Vagina (tissue), 2 donors: ENCODE results near the gene SRGAP3. TPM values are rescaled to one million over a fixed set of nuclear protein-coding genes. Genes with fewer than 3 reads are reported as not detected.

Source experiments
- DNase-seq, 2 donors: peaks; one replicate each; pipeline ENCODE4 v3.0.0-alpha.2; 2017; ENCODE audit errors: extremely low spot score in 2 of 2
- H3K27ac ChIP-seq: fragments of 200-600 bp; sonication (generic); one replicate; pipeline ENCODE4 v1.5.1; 2019
- H3K27me3 ChIP-seq: fragments of 200-600 bp; sonication (generic); one replicate; pipeline ENCODE4 v1.5.1; 2019
- H3K36me3 ChIP-seq, 2 donors: fragments of 200-600 bp; sonication (generic); one replicate each; pipeline ENCODE4 v1.5.1; 2017 to 2019
- H3K4me1 ChIP-seq: fragments of 200-600 bp; sonication (generic); one replicate; pipeline ENCODE4 v1.5.1; 2019
- H3K4me3 ChIP-seq, 2 donors: fragments of 200-600 bp; sonication (generic); 1 replicate in 1 of 2; 2 replicates in 1 of 2; pipeline ENCODE4 v1.5.1; 2016 to 2019
- H3K9me3 ChIP-seq: fragments of 200-600 bp; sonication (generic); one replicate; pipeline ENCODE4 v1.5.1; 2019
- POLR2A ChIP-seq, 2 donors: fragments of 450-650 bp; IDR thresholded peaks; one replicate each; pipeline ENCODE4 v1.6.1; 2017; ENCODE audit warnings: antibody characterized with exemption in 2 of 2, mild to moderate bottlenecking in 2 of 2, moderate library complexity in 2 of 2
- POLR2AphosphoS5 ChIP-seq, 2 donors: sonication (generic); formaldehyde crosslinking; IDR thresholded peaks; one replicate each; pipeline ENCODE4 v1.9.0; 2017; ENCODE audit warnings: antibody characterized with exemption in 2 of 2, mild to moderate bottlenecking in 2 of 2, low read depth in 1 of 2; ENCODE audit not compliant: insufficient read depth in 1 of 2
- intact Hi-C: fragments of 100-400 bp; cut with DNase I; formaldehyde crosslinking; loops from one replicate; pipeline ENCODE4 v1.15.1; 2023
- total RNA-seq: library from RNA; depleted of rRNA; stranded (reverse); fragments of >200 nt; gene quantifications from one replicate; pipeline ENCODE4 v1.2.3, GENCODE V29; 2016
- TF ChIP-seq, protein P1 (sequence below), 3 experiments: fragments of 450-650 bp in 2 of 3; fragments of 200-600 bp in 1 of 3; sonication (generic) in 1 of 3; IDR thresholded peaks; one replicate each; pipeline ENCODE4 v1.5.1; 2017 to 2019; ENCODE audit warnings: antibody characterized with exemption in 3 of 3, mild to moderate bottlenecking in 2 of 3, moderate library complexity in 2 of 3

Gene SRGAP3
- total RNA-seq, 1 donor from 2014 or later, result 20.6 TPM

DNA sequence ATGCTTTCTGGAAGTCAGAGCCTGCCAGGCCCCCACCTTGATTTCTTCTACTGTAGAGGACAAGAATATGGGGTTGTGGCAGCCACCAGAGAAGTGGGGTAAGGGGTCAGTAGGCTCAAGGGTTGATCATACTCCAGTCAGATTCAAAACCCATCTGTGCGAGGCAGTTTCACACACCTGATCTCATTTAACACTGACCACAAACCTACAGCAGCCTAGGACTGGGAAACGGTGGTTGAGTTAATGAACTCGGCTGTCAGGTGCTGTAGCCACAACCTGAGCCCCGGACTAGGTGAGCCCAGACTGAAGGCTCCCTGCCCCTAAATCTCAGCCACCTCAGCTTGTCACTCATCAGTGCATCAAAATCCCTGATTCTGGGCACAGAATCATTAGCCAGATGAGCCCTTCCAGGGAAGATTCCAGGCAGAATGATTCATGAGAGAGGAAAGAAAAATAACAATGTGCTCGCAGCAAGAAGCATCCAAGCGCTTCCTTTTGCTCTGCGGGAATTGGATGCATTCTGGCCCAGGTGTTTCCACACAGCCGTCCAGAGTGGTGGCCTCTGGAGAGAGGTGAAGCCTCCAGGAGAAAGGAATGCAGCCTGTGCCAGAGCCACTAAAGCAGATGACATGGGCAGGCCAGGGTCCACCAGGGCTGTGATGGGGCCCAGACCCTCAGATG lies 102.1 kb downstream of the SRGAP3 start:
- intact Hi-C loops, result no loop called here
- H3K36me3 ChIP-seq, result no peaks in the 10 kb centered on the region
- no peaks in the 10 kb centered on the region for H3K27me3 ChIP-seq
- no peak overlapping the region for H3K27ac ChIP-seq
- H3K9me3 ChIP-seq, result peaks cover 4% of the 10 kb centered on the region
- TF ChIP-seq POLR2A (IDR thresholded peaks at IDR 0.05), result no peak
- TF ChIP-seq POLR2AphosphoS5 (IDR thresholded peaks at IDR 0.05; ENCODE audit: insufficient read depth in 1 of 2, low read depth in 1 of 2), result no peak
- TF ChIP-seq, protein P1, sequence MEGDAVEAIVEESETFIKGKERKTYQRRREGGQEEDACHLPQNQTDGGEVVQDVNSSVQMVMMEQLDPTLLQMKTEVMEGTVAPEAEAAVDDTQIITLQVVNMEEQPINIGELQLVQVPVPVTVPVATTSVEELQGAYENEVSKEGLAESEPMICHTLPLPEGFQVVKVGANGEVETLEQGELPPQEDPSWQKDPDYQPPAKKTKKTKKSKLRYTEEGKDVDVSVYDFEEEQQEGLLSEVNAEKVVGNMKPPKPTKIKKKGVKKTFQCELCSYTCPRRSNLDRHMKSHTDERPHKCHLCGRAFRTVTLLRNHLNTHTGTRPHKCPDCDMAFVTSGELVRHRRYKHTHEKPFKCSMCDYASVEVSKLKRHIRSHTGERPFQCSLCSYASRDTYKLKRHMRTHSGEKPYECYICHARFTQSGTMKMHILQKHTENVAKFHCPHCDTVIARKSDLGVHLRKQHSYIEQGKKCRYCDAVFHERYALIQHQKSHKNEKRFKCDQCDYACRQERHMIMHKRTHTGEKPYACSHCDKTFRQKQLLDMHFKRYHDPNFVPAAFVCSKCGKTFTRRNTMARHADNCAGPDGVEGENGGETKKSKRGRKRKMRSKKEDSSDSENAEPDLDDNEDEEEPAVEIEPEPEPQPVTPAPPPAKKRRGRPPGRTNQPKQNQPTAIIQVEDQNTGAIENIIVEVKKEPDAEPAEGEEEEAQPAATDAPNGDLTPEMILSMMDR (IDR thresholded peaks at IDR 0.05), result no peak
- no peak for DNase-seq
- no peak overlapping the region for H3K4me3 ChIP-seq
- H3K4me1 ChIP-seq, result peaks cover 4% of the 10 kb centered on the region

DNA sequence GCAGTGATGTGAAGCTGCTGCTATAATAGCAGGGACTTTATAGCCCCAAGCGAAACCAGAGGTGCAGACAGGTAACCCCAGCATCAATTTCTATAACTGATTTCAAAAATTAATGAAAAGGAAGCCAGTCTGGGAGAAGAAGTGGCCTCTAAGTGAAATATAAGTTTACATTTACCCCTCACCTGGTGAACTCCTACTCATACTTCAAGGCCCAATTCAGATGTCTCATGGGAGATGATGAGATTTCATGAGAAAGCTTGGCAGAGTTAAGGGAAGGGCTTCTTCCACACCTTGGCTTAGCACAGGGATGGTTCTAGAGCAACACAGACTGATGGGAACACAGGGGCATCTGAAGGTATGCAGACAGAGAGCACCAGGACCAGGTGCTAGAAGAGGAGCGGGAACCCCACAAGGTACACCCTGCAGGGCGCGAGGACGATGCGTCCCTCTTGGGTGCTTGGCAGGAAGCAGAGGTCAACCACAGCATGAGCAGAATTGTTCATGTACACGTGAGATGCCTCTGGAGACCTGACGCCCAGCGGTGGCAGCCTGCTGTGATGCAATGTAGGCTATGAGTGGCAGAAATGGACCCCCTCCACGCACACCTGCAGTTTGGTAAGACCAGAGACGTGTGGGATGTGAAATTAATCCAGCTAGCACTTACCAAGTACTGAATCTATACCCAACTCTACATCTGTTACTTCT lies 102.9 kb downstream of the SRGAP3 start:
- no peak overlapping the region for H3K27ac ChIP-seq

DNA sequence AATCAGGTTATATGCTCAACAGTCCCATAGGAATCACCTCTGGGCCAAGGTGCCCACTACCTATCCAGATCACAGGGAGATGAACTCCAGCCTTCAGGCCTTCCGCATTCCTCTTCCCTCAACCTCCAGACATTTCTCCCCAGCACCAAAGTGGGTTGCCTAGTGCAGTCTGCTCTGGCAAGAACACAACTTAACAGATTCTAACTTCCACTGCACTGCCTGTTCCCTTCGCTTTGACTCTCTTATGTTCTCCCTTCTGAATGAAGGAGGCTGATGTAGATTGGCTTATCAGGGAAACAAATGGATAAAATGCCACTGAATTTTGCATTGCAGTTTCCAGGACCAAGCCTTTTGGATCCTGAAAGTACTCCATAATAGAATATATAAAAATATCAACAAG lies 106.3 kb downstream of the SRGAP3 start:
- no peaks in the 10 kb centered on the region for H3K9me3 ChIP-seq
- TF ChIP-seq POLR2AphosphoS5 (IDR thresholded peaks at IDR 0.05; ENCODE audit: insufficient read depth in 1 of 2, low read depth in 1 of 2), result no peak
- TF ChIP-seq POLR2A (IDR thresholded peaks at IDR 0.05), result no peak
- TF ChIP-seq, protein P1 (IDR thresholded peaks at IDR 0.05), result no peak
- intact Hi-C loops, result loop anchor here (5.0 kb wide), 1 partner anchor 1854 kb away; no protein-coding TSS in a partner anchor
- H3K4me3 ChIP-seq, result no peak overlapping the region
- peaks cover 17% of the 10 kb centered on the region for H3K4me1 ChIP-seq
- no peak overlapping the region for H3K27ac ChIP-seq
- no peaks in the 10 kb centered on the region for H3K36me3 ChIP-seq
- H3K27me3 ChIP-seq, result no peaks in the 10 kb centered on the region
- DNase-seq, result no peak

More for the DNA sequence above, 102.9 kb downstream of the SRGAP3 start:
- H3K27me3 ChIP-seq, result no peaks in the 10 kb centered on the region
- H3K9me3 ChIP-seq, result peaks cover 4% of the 10 kb centered on the region
- no peaks in the 10 kb centered on the region for H3K36me3 ChIP-seq
- no peak overlapping the region for H3K4me3 ChIP-seq
- DNase-seq, result no peak
- intact Hi-C loops, result no loop called here
- TF ChIP-seq POLR2A (IDR thresholded peaks at IDR 0.05) (no peak), POLR2AphosphoS5 (IDR thresholded peaks at IDR 0.05; ENCODE audit: insufficient read depth in 1 of 2, low read depth in 1 of 2) (no peak)
- TF ChIP-seq, protein P1 (IDR thresholded peaks at IDR 0.05), result no peak
- peaks cover 12% of the 10 kb centered on the region for H3K4me1 ChIP-seq

DNA sequence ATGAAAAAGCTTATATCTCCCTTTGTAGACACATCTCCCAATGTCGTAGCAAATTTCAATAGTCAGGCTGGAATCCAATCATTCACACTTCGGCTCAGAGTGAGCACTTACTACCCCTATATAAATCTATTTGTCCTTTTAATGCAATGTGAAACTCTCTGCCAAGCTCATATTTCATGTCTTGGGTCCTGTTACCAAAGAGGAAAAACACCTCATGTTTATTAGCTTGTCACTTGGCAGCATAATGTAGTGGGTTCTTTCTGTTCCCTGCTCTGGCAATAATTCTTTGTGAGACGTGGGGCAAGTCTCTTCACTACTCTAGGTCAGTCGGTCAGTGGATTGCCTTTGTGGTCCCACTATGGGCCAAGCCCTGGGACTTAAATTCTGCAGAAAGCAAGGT lies 107.1 kb downstream of the SRGAP3 start:
- no peaks in the 10 kb centered on the region for H3K36me3 ChIP-seq
- intact Hi-C loops, result loop anchor here (5.0 kb wide), 1 partner anchor 1855 kb away; no protein-coding TSS in a partner anchor
- H3K9me3 ChIP-seq, result no peaks in the 10 kb centered on the region
- no peak for DNase-seq
- H3K4me1 ChIP-seq, result peaks cover 17% of the 10 kb centered on the region
- H3K27ac ChIP-seq, result no peak overlapping the region
- H3K27me3 ChIP-seq, result no peaks in the 10 kb centered on the region
- peak in 1 of 2 donors; percentile 24 for TF ChIP-seq POLR2AphosphoS5 (IDR thresholded peaks at IDR 0.05; ENCODE audit: insufficient read depth in 1 of 2, low read depth in 1 of 2)
- TF ChIP-seq, protein P1 (IDR thresholded peaks at IDR 0.05), result no peak
- H3K4me3 ChIP-seq, result no peak overlapping the region

DNA sequence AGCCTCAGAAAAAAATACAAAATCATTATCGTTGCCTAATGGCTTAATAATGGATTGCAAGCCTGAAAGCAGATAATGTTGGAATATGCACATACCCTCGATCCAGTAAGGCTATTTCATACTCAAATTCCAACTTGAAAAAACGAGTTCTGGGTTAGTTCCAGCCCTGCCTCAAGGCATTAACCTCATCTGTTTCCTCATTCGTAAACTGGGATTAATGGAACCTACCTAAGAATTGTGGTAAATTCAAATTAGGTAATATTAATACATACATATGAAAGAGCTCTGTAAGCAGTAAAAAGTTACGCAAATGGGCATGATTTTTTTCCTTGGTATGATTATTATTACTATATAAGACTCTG lies 107.5 kb downstream of the SRGAP3 start:
- no peaks in the 10 kb centered on the region for H3K36me3 ChIP-seq
- H3K27ac ChIP-seq, result no peak overlapping the region
- intact Hi-C loops, result loop anchor here (5.0 kb wide), 1 partner anchor 1855 kb away; no protein-coding TSS in a partner anchor
- H3K27me3 ChIP-seq, result no peaks in the 10 kb centered on the region
- no peaks in the 10 kb centered on the region for H3K9me3 ChIP-seq
- peaks cover 17% of the 10 kb centered on the region for H3K4me1 ChIP-seq
- no peak for DNase-seq
- TF ChIP-seq POLR2A (IDR thresholded peaks at IDR 0.05), result no peak
- no peak for TF ChIP-seq POLR2AphosphoS5 (IDR thresholded peaks at IDR 0.05; ENCODE audit: insufficient read depth in 1 of 2, low read depth in 1 of 2)
- TF ChIP-seq, protein P1 (IDR thresholded peaks at IDR 0.05), result no peak
- no peak overlapping the region for H3K4me3 ChIP-seq
